ENCODE measurements around the gene CBX8. TPM values are rescaled to one million over a fixed set of nuclear protein-coding genes. Genes with fewer than 3 reads are reported as not detected.

Gene CBX8
- total and polyA plus RNA-seq, 2 of the 13 experiments (the other 11 are each of a cell fraction or from before 2014, with no cell fraction given) = 0.34 to 12.6 TPM

DNA sequence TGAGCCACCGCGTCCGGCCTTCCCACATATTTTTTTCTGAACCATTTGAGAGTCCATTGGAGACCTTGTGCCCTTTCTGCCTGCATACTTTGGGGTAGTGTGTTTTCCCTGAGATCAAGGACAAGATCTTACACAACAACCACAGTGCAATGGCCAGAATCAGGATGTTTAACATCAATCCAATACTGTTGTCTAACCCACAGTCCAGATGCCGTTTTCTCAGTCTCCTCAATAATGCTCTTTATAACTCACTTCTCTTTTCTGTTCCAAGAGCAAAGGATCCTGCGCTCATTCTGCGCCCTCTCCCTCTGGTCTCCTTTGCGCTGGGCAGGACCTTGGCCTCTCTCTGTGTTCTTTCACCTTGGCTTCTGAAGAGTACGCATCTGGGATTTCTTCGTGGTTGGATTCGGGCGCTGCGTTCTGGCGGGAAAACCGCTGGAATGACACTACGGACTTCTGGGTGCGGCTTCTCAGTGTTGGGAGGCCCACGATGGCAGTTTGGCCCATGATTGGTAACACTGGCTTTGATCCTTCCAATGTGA, 25.8 kb upstream of the CBX8 start (continued):
- peak; percentile 67 for TF ChIP-seq ZNF264 (CRISPR knock-in tag; IDR thresholded peaks at IDR 0.05)
- 0 out of 2 replicates have a peak, but pooled peaks have one; percentile 43 for TF ChIP-seq ZNF121 (CRISPR knock-in tag; IDR thresholded peaks at IDR 0.05)
- no peak for TF ChIP-seq TEAD2 (CRISPR knock-in tag; IDR thresholded peaks at IDR 0.05)
- TF ChIP-seq, protein P1, sequence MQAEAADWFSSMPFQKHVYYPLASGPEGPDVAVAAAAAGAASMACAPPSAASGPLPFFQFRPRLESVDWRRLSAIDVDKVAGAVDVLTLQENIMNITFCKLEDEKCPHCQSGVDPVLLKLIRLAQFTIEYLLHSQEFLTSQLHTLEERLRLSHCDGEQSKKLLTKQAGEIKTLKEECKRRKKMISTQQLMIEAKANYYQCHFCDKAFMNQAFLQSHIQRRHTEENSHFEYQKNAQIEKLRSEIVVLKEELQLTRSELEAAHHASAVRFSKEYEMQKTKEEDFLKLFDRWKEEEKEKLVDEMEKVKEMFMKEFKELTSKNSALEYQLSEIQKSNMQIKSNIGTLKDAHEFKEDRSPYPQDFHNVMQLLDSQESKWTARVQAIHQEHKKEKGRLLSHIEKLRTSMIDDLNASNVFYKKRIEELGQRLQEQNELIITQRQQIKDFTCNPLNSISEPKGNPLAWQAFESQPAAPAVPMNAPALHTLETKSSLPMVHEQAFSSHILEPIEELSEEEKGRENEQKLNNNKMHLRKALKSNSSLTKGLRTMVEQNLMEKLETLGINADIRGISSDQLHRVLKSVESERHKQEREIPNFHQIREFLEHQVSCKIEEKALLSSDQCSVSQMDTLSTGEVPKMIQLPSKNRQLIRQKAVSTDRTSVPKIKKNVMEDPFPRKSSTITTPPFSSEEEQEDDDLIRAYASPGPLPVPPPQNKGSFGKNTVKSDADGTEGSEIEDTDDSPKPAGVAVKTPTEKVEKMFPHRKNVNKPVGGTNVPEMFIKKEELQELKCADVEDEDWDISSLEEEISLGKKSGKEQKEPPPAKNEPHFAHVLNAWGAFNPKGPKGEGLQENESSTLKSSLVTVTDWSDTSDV (CRISPR knock-in tag; IDR thresholded peaks at IDR 0.05) = no peak
- TF ChIP-seq, protein P2, sequence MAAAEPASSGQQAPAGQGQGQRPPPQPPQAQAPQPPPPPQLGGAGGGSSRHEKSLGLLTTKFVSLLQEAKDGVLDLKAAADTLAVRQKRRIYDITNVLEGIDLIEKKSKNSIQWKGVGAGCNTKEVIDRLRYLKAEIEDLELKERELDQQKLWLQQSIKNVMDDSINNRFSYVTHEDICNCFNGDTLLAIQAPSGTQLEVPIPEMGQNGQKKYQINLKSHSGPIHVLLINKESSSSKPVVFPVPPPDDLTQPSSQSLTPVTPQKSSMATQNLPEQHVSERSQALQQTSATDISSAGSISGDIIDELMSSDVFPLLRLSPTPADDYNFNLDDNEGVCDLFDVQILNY (CRISPR knock-in tag; conservative IDR thresholded peaks at IDR 0.05) = no peak
- peak; percentile 92 for TF ChIP-seq BCL6 (CRISPR knock-in tag; IDR thresholded peaks at IDR 0.05)
- no peak for TF ChIP-seq HOXA9 (CRISPR knock-in tag; IDR thresholded peaks at IDR 0.05; ENCODE audit: borderline replicate concordance)
- peak; percentile 95 for TF ChIP-seq HNF4A (CRISPR knock-in tag; IDR thresholded peaks at IDR 0.05)
- TF ChIP-seq, protein P3, sequence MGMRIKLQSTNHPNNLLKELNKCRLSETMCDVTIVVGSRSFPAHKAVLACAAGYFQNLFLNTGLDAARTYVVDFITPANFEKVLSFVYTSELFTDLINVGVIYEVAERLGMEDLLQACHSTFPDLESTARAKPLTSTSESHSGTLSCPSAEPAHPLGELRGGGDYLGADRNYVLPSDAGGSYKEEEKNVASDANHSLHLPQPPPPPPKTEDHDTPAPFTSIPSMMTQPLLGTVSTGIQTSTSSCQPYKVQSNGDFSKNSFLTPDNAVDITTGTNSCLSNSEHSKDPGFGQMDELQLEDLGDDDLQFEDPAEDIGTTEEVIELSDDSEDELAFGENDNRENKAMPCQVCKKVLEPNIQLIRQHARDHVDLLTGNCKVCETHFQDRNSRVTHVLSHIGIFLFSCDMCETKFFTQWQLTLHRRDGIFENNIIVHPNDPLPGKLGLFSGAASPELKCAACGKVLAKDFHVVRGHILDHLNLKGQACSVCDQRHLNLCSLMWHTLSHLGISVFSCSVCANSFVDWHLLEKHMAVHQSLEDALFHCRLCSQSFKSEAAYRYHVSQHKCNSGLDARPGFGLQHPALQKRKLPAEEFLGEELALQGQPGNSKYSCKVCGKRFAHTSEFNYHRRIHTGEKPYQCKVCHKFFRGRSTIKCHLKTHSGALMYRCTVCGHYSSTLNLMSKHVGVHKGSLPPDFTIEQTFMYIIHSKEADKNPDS (CRISPR knock-in tag; IDR thresholded peaks at IDR 0.05) = no peak
- no peak for TF ChIP-seq ZNF607 (CRISPR knock-in tag; IDR thresholded peaks at IDR 0.05; ENCODE audit: borderline replicate concordance)
- TF ChIP-seq TGIF2 (CRISPR knock-in tag; IDR thresholded peaks at IDR 0.05) = peak; percentile 55; the same call in 1 of the 2 replicates
- TF ChIP-seq, protein P4, sequence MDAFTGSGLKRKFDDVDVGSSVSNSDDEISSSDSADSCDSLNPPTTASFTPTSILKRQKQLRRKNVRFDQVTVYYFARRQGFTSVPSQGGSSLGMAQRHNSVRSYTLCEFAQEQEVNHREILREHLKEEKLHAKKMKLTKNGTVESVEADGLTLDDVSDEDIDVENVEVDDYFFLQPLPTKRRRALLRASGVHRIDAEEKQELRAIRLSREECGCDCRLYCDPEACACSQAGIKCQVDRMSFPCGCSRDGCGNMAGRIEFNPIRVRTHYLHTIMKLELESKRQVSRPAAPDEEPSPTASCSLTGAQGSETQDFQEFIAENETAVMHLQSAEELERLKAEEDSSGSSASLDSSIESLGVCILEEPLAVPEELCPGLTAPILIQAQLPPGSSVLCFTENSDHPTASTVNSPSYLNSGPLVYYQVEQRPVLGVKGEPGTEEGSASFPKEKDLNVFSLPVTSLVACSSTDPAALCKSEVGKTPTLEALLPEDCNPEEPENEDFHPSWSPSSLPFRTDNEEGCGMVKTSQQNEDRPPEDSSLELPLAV (CRISPR knock-in tag; conservative IDR thresholded peaks at IDR 0.05; ENCODE audit: low read depth) = no peak
- TF ChIP-seq ZSCAN25 (CRISPR knock-in tag; IDR thresholded peaks at IDR 0.05) = peak; percentile 74; the same call in 1 of the 2 replicates
- TF ChIP-seq HCFC1 (IDR thresholded peaks at IDR 0.05; ENCODE audit: low read depth, low read length) = no peak
- no peak; the same call in 1 of the 2 replicates for TF ChIP-seq ZNF891 (CRISPR knock-in tag; IDR thresholded peaks at IDR 0.05)
- no peak for TF ChIP-seq AGO1 (IDR thresholded peaks at IDR 0.05; ENCODE audit: low read depth, low read length, poor library complexity, severe bottlenecking)
- TF ChIP-seq, protein P5, sequence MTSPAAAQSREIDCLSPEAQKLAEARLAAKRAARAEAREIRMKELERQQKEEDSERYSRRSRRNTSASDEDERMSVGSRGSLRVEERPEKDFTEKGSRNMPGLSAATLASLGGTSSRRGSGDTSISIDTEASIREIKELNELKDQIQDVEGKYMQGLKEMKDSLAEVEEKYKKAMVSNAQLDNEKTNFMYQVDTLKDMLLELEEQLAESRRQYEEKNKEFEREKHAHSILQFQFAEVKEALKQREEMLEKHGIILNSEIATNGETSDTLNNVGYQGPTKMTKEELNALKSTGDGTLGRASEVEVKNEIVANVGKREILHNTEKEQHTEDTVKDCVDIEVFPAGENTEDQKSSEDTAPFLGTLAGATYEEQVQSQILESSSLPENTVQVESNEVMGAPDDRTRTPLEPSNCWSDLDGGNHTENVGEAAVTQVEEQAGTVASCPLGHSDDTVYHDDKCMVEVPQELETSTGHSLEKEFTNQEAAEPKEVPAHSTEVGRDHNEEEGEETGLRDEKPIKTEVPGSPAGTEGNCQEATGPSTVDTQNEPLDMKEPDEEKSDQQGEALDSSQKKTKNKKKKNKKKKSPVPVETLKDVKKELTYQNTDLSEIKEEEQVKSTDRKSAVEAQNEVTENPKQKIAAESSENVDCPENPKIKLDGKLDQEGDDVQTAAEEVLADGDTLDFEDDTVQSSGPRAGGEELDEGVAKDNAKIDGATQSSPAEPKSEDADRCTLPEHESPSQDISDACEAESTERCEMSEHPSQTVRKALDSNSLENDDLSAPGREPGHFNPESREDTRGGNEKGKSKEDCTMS (CRISPR knock-in tag; conservative IDR thresholded peaks at IDR 0.05) = no peak
- TF ChIP-seq SAFB2 (CRISPR knock-in tag; IDR thresholded peaks at IDR 0.05; ENCODE audit: borderline replicate concordance, low read depth) = peak; percentile 76; the same call in 1 of the 2 replicates
- peak; percentile 94 for TF ChIP-seq RARA (CRISPR knock-in tag; IDR thresholded peaks at IDR 0.05)
- TF ChIP-seq ZNF263 (CRISPR knock-in tag; IDR thresholded peaks at IDR 0.05) = no peak
- no peak for TF ChIP-seq ZNF253 (CRISPR knock-in tag; IDR thresholded peaks at IDR 0.05; ENCODE audit: borderline replicate concordance)

Data from HepG2 (cell line).